Erythroblast (primary cell): ENCODE results near the gene RPE65.

Source experiments
- GATA1 ChIP-seq: IDR thresholded peaks from 2 replicates; pipeline ENCODE4 v1.6.1; 2011; ENCODE audit warnings: low read depth, mild to moderate bottlenecking, control low read depth, low read length, moderate library complexity
- POLR2A ChIP-seq: IDR thresholded peaks from 2 replicates; pipeline ENCODE4 v1.6.1; 2011; ENCODE audit warnings: mild to moderate bottlenecking, low read length

DNA sequence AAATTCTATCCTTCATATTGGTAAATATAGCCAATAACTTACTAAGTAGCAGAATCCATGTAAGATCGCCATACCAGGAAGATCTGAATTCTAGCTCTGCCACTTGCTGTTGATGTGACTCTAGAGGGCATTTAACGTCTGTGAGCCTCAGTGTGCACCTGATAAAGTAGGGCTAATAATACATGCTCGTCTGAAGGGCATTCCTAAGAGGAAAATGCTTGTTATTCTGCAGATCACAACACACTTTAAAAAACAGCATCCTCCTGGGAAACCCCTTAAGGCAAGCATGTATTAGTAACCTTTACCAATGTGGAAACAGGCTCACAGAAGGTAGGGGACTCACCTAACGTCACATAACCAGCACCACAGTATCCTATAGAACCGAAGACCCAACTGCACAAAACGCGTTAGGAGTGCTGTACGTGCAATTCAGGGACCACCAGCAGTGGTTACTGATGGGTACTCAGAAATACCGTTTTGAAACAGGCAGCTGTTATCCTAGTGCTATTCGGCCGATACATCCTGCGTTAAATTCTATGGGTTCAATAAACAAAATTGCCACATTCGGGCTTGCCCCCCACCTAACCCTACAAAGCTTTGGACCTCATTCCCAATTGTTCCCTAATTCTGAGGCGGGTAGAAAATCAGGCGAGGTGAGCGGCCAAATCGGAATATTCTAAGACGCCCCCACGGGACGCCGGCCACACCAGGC is 46.4 kb upstream of the RPE65 start:
- no peak for TF ChIP-seq POLR2A
- no peak for TF ChIP-seq GATA1
